ENCODE data around the gene CCBE1. TPM values are rescaled to one million over a fixed set of nuclear protein-coding genes. Genes with fewer than 3 reads are reported as not detected.

Gene CCBE1
- total and polyA plus RNA-seq, 10 donors = 0.06 to 0.93 (median 0.23) TPM

GRCh38 chr18:59566533-59566971 is 130.7 kb downstream of the CCBE1 start:
- Histone ChIP-seq H3K27ac (no peak overlapping the region), H3K36me3 (no peaks in the 10 kb centered on the region), H3K4me3 (no peak overlapping the region), H3K9me3 (no peaks in the 10 kb centered on the region), H3K4me1 (no peaks in the 10 kb centered on the region), H3K27me3 (replicated peaks in 1 of 7) (no peaks in the 10 kb centered on the region)
- no peak for TF ChIP-seq POLR2AphosphoS5 (IDR thresholded peaks at IDR 0.05)
- WGBS, 5 donors = 51 to 69% (median 60%) methylated on average over 4 of the region's 4 CpGs
- DNase-seq = no peak
- intact Hi-C loops (cut with DNase I; ENCODE audit: low total_unique reads) = no loop called here

DNA sequence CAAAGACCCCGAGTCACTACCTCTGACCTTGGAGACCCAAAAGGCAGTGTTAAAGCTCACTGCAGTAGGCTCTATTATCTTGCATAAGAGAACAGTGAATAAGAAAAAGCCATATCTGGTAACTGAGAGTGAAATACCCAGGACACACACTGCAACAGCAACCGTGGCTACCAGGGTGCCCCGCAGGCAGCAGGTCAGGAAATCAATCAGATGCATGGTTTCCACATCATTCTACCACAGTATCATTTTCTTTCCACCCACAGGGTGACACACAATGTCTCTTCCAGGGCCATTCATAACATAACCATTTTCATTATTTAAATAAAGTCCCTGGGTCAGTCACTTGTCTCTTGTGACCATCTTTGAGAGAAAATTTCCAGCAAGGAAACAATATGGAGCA is 131.3 kb downstream of the CCBE1 start:
- H3K4me3 ChIP-seq = no peak overlapping the region
- WGBS, 5 donors = 46 to 69% (median 59%) methylated on average over 3 of the region's 3 CpGs
- intact Hi-C loops (cut with DNase I; ENCODE audit: low total_unique reads) = no loop called here
- no peaks in the 10 kb centered on the region for H3K4me1 ChIP-seq
- H3K27ac ChIP-seq = no peak overlapping the region
- H3K27me3 ChIP-seq (replicated peaks in 1 of 7) = no peaks in the 10 kb centered on the region
- TF ChIP-seq, protein P1, sequence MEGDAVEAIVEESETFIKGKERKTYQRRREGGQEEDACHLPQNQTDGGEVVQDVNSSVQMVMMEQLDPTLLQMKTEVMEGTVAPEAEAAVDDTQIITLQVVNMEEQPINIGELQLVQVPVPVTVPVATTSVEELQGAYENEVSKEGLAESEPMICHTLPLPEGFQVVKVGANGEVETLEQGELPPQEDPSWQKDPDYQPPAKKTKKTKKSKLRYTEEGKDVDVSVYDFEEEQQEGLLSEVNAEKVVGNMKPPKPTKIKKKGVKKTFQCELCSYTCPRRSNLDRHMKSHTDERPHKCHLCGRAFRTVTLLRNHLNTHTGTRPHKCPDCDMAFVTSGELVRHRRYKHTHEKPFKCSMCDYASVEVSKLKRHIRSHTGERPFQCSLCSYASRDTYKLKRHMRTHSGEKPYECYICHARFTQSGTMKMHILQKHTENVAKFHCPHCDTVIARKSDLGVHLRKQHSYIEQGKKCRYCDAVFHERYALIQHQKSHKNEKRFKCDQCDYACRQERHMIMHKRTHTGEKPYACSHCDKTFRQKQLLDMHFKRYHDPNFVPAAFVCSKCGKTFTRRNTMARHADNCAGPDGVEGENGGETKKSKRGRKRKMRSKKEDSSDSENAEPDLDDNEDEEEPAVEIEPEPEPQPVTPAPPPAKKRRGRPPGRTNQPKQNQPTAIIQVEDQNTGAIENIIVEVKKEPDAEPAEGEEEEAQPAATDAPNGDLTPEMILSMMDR (IDR thresholded peaks at IDR 0.05 in 8 of 11, conservative IDR thresholded peaks at IDR 0.05 in 3 of 11) = no peak
- no peak for TF ChIP-seq POLR2A (IDR thresholded peaks at IDR 0.05)
- TF ChIP-seq POLR2AphosphoS5 (IDR thresholded peaks at IDR 0.05) = no peak
- no peaks in the 10 kb centered on the region for H3K9me3 ChIP-seq
- no peak for DNase-seq
- no peaks in the 10 kb centered on the region for H3K36me3 ChIP-seq

DNA sequence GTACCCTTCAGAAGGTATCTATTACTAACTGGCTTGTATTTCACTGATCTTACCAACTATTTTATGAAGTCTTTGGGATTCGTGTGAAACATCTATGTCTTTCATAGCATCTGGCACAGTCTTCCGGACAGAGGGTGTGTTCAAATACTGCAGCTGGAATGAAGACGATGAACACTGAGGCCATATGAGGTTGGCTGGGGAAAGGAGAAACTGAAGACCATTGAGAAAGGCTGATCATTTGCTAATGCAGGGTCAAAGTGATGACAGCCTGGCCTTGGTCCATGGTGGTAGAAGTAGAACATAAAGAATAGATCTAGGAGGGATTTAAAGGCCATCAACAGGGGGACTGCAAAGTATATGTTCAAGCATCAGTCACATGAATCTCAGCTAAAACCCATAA is 132.7 kb downstream of the CCBE1 start:
- Histone ChIP-seq H3K27ac (no peak overlapping the region), H3K4me3 (no peak overlapping the region), H3K9me3 (no peaks in the 10 kb centered on the region), H3K36me3 (no peaks in the 10 kb centered on the region), H3K27me3 (replicated peaks in 1 of 7) (no peaks in the 10 kb centered on the region), H3K4me1 (no peaks in the 10 kb centered on the region)
- TF ChIP-seq, protein P1 (IDR thresholded peaks at IDR 0.05 in 8 of 11, conservative IDR thresholded peaks at IDR 0.05 in 3 of 11) = no peak
- TF ChIP-seq POLR2A (IDR thresholded peaks at IDR 0.05) (no peak), POLR2AphosphoS5 (IDR thresholded peaks at IDR 0.05) (no peak)
- DNase-seq = no peak
- intact Hi-C loops (cut with DNase I; ENCODE audit: low total_unique reads) = no loop called here
- WGBS, 5 donors = 66 to 90% (median 85%) methylated on average over 3 of the region's 3 CpGs

- H3K4me3 ChIP-seq = no peak overlapping the region
- WGBS, 5 donors = 75 to 92% (median 89%) methylated on average over 3 of the region's 3 CpGs
- H3K4me1 ChIP-seq = no peaks in the 10 kb centered on the region
Observed at GRCh38 chr18:59563176-59563785, 133.9 kb downstream of the CCBE1 start.

More at GRCh38 chr18:59563176-59563785, 133.9 kb downstream of the CCBE1 start:
- no peak for DNase-seq
- no peaks in the 10 kb centered on the region for H3K27me3 ChIP-seq (replicated peaks in 1 of 7)
- intact Hi-C loops (cut with DNase I; ENCODE audit: low total_unique reads) = no loop called here
- no peaks in the 10 kb centered on the region for H3K9me3 ChIP-seq
- no peak overlapping the region for H3K27ac ChIP-seq
- TF ChIP-seq POLR2AphosphoS5 (IDR thresholded peaks at IDR 0.05) (no peak), POLR2A (IDR thresholded peaks at IDR 0.05) (no peak)
- TF ChIP-seq, protein P1 (IDR thresholded peaks at IDR 0.05 in 8 of 11, conservative IDR thresholded peaks at IDR 0.05 in 3 of 11) = no peak
- no peaks in the 10 kb centered on the region for H3K36me3 ChIP-seq
